Prostate gland (tissue), 2 donors: ENCODE results near the gene PFDN1. TPM values are rescaled to one million over a fixed set of nuclear protein-coding genes. Genes with fewer than 3 reads are reported as not detected.

ENCODE experiments used
- DNase-seq: peaks from one replicate; pipeline ENCODE4 v3.0.0-alpha.2; 2019; ENCODE audit warnings: low spot score
- H3K27ac ChIP-seq, 2 donors: fragments of 200-600 bp; sonication (generic); 2 replicates each; pipeline ENCODE4 v1.5.1; 2017 to 2019
- H3K27me3 ChIP-seq: fragments of 200-600 bp; sonication (generic); replicated peaks from 2 replicates; pipeline ENCODE4 v1.5.1; 2019; ENCODE audit not compliant: insufficient read depth
- H3K36me3 ChIP-seq, 2 donors: fragments of 200-600 bp; sonication (generic); 1 replicate in 1 of 2; 2 replicates in 1 of 2; pipeline versions ENCODE4 v1.5.1 to v1.8.1; 2017 to 2019
- H3K4me1 ChIP-seq: fragments of 200-600 bp; sonication (generic); replicated peaks from 2 replicates; pipeline ENCODE4 v1.5.1; 2019
- H3K4me3 ChIP-seq, 2 donors: fragments of 200-600 bp; sonication (generic); 2 replicates each; pipeline ENCODE4 v1.5.1; 2017 to 2019
- H3K9me3 ChIP-seq: fragments of 200-600 bp; sonication (generic); 2 replicates; pipeline ENCODE4 v1.5.1; 2017
- CTCF ChIP-seq, 4 experiments: fragments of 200-600 bp in 2 of 4; fragments of 450-650 bp in 2 of 4; sonication (generic) in 2 of 4; IDR thresholded peaks; 1 replicate in 3 of 4; 2 replicates in 1 of 4; pipeline ENCODE4 v1.5.1; 2016 to 2019; ENCODE audit warnings: antibody characterized with exemption in 4 of 4, mild to moderate bottlenecking in 2 of 4, moderate library complexity in 2 of 4
- POLR2A ChIP-seq: fragments of 450-650 bp; IDR thresholded peaks from one replicate; pipeline ENCODE4 v1.6.1; 2016; ENCODE audit warnings: antibody characterized with exemption, mild to moderate bottlenecking
- POLR2AphosphoS5 ChIP-seq: sonication (generic); formaldehyde crosslinking; IDR thresholded peaks from one replicate; pipeline ENCODE4 v1.6.1; 2017; ENCODE audit warnings: antibody characterized with exemption
- WGBS: methylation state at CpG from one replicate; pipeline ENCODE4 v1.1.5; 2018; 5-methylcytosine and 5-hydroxymethylcytosine counted together
- intact Hi-C: fragments of 100-400 bp; cut with DNase I; formaldehyde crosslinking; loops from one replicate; pipeline ENCODE4 v1.14.2; 2022
- total RNA-seq, 2 donors: library from RNA; depleted of rRNA; stranded (reverse); fragments of >200 nt; gene quantifications; one replicate each; pipeline ENCODE4 v1.1.0, GENCODE V29; 2016

Gene PFDN1
- total RNA-seq, 2 donors from 2014 or later, result 88.0 to 145 TPM

GRCh38 chr5:140338908-140339307 lies 36.0 kb upstream of the PFDN1 start:
- Histone ChIP-seq H3K4me3 (no peak overlapping the region), H3K27me3 (no peaks in the 10 kb centered on the region), H3K36me3 (no peaks in the 10 kb centered on the region), H3K9me3 (no peaks in the 10 kb centered on the region), H3K27ac (no peak overlapping the region), H3K4me1 (no peaks in the 10 kb centered on the region)
- TF ChIP-seq CTCF (IDR thresholded peaks at IDR 0.05) (no peak), POLR2A (no peak), POLR2AphosphoS5 (no peak)
- intact Hi-C loops, result no loop called here
- WGBS, result 76% methylated on average over 2 of the region's 2 CpGs
- DNase-seq, result no peak

GRCh38 chr5:140338336-140338735 lies 35.4 kb upstream of the PFDN1 start:
- Histone ChIP-seq H3K27me3 (no peaks in the 10 kb centered on the region), H3K36me3 (no peaks in the 10 kb centered on the region), H3K9me3 (no peaks in the 10 kb centered on the region), H3K27ac (no peak overlapping the region), H3K4me1 (no peaks in the 10 kb centered on the region), H3K4me3 (no peak overlapping the region)
- WGBS, result 63% methylated on average over 3 of the region's 3 CpGs
- intact Hi-C loops, result no loop called here
- no peak for TF ChIP-seq POLR2A
- no peak for TF ChIP-seq CTCF (IDR thresholded peaks at IDR 0.05)
- TF ChIP-seq POLR2AphosphoS5, result no peak
- DNase-seq, result no peak

- Histone ChIP-seq H3K4me3 (no peak overlapping the region), H3K4me1 (no peaks in the 10 kb centered on the region), H3K27me3 (no peaks in the 10 kb centered on the region), H3K9me3 (no peaks in the 10 kb centered on the region), H3K36me3 (no peaks in the 10 kb centered on the region), H3K27ac (no peak overlapping the region)
- 67% methylated on average over 1 of the region's 1 CpG for WGBS
- DNase-seq, result no peak
- TF ChIP-seq POLR2AphosphoS5 (no peak), POLR2A (no peak), CTCF (IDR thresholded peaks at IDR 0.05) (no peak)
- intact Hi-C loops, result no loop called here
Measured at GRCh38 chr5:140337880-140338279, 35.0 kb upstream of the PFDN1 start.

- intact Hi-C loops, result no loop called here
- no peak for DNase-seq
- Histone ChIP-seq H3K4me3 (no peak overlapping the region), H3K9me3 (no peaks in the 10 kb centered on the region), H3K27ac (peak overlapping the region; percentile 18 to 24), H3K4me1 (no peaks in the 10 kb centered on the region), H3K27me3 (no peaks in the 10 kb centered on the region), H3K36me3 (no peaks in the 10 kb centered on the region)
- 47% methylated on average over 5 of the region's 5 CpGs for WGBS
- TF ChIP-seq POLR2AphosphoS5, result no peak
- TF ChIP-seq POLR2A, result no peak
- TF ChIP-seq CTCF (IDR thresholded peaks at IDR 0.05), result no peak
Measured at GRCh38 chr5:140336388-140336787, 33.5 kb upstream of the PFDN1 start.

GRCh38 chr5:140331638-140332037 lies 28.7 kb upstream of the PFDN1 start:
- intact Hi-C loops, result no loop called here
- 95% methylated on average over 1 of the region's 1 CpG for WGBS

More at GRCh38 chr5:140331638-140332037, 28.7 kb upstream of the PFDN1 start:
- TF ChIP-seq POLR2A (no peak), CTCF (IDR thresholded peaks at IDR 0.05) (no peak), POLR2AphosphoS5 (no peak)
- H3K4me3 ChIP-seq, result no peak overlapping the region
- H3K9me3 ChIP-seq, result no peaks in the 10 kb centered on the region
- DNase-seq, result no peak
- H3K4me1 ChIP-seq, result peaks cover 12% of the 10 kb centered on the region
- H3K27me3 ChIP-seq, result no peaks in the 10 kb centered on the region
- H3K36me3 ChIP-seq, result no peaks in the 10 kb centered on the region
- H3K27ac ChIP-seq, result no peak overlapping the region
